ENCODE measurements around the gene PCNX2. TPM values are rescaled to one million over a fixed set of nuclear protein-coding genes. Genes with fewer than 3 reads are reported as not detected.

PCNX2 gene
- total RNA-seq, 1 donor from 2014 or later = 29.5 TPM

- H3K27me3 Mint-ChIP-seq = no peaks in the 10 kb centered on the region
- DNase-seq = no peak
- no peak overlapping the region for H3K27ac Mint-ChIP-seq
- no peaks in the 10 kb centered on the region for H3K9me3 Mint-ChIP-seq
- H3K36me3 Mint-ChIP-seq (ENCODE audit: low read depth) = peaks cover 32% of the 10 kb centered on the region
- peaks cover 23% of the 10 kb centered on the region for H3K4me1 Mint-ChIP-seq
- H3K4me3 Mint-ChIP-seq = no peak overlapping the region
- intact Hi-C loops (cut with micrococcal nuclease) = no loop called here
Measured at GRCh38 chr1:232980986-232981560, 314.5 kb downstream of the PCNX2 start.

GRCh38 chr1:232980355-232980978 is 315.1 kb downstream of the PCNX2 start:
- H3K9me3 Mint-ChIP-seq = no peaks in the 10 kb centered on the region
- H3K4me1 Mint-ChIP-seq = peaks cover 23% of the 10 kb centered on the region
- no peaks in the 10 kb centered on the region for H3K27me3 Mint-ChIP-seq
- no peak overlapping the region for H3K4me3 Mint-ChIP-seq
- H3K36me3 Mint-ChIP-seq (ENCODE audit: low read depth) = peaks cover 36% of the 10 kb centered on the region
- no peak for DNase-seq
- intact Hi-C loops (cut with micrococcal nuclease) = no loop called here
- H3K27ac Mint-ChIP-seq = no peak overlapping the region

DNA sequence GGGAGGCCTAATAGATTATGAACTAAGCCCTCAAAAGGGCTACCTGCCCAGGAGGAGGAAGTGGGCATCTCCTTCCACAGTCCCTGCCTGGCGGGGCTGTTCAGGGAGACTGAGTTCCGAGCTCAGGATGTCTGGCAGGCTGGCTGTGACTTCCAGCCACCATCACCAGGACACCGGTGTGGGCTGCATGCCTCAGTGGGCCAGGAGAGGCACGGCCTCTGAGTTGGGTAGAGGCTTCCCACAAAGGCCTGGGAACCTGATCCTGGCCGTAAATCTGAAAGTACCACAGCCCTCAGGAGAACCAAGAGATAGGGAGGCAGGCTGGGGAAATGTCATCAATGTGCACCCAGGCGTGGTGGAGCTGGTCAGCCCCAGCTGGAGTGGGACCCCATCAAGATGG is 316.0 kb downstream of the PCNX2 start:
- no peak for DNase-seq
- Mint-ChIP-seq H3K36me3 (ENCODE audit: low read depth) (peaks cover 42% of the 10 kb centered on the region), H3K27ac (no peak overlapping the region)

DNA sequence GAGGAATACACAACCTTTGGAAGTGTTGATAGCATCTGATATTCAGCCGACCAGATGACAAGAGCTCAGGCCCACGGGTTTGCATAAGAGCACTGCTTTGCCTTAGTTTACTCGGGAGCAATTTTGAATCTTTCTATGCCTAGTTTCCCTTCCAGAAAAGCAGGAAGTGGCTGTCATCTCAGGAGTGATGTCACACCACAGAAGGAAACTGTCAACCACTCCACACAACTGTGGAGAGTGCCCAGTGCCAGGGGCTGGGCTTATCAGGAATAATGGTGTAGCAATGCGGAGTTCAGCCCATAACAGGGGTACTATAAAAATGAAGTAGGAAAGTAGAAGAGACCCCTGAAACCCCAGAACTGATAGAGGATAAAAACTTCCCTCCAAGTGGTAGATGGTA is 316.7 kb downstream of the PCNX2 start:
- Mint-ChIP-seq H3K9me3 (peaks cover 9% of the 10 kb centered on the region), H3K4me1 (peaks cover 25% of the 10 kb centered on the region), H3K27ac (no peak overlapping the region), H3K4me3 (no peak overlapping the region), H3K36me3 (ENCODE audit: low read depth) (peaks cover 49% of the 10 kb centered on the region), H3K27me3 (no peaks in the 10 kb centered on the region)
- DNase-seq = no peak
- intact Hi-C loops (cut with micrococcal nuclease) = no loop called here

More for the DNA sequence above, 316.0 kb downstream of the PCNX2 start:
- peaks cover 25% of the 10 kb centered on the region for H3K4me1 Mint-ChIP-seq
- H3K4me3 Mint-ChIP-seq = no peak overlapping the region
- H3K9me3 Mint-ChIP-seq = peaks cover 2% of the 10 kb centered on the region
- intact Hi-C loops (cut with micrococcal nuclease) = no loop called here
- no peaks in the 10 kb centered on the region for H3K27me3 Mint-ChIP-seq

DNA sequence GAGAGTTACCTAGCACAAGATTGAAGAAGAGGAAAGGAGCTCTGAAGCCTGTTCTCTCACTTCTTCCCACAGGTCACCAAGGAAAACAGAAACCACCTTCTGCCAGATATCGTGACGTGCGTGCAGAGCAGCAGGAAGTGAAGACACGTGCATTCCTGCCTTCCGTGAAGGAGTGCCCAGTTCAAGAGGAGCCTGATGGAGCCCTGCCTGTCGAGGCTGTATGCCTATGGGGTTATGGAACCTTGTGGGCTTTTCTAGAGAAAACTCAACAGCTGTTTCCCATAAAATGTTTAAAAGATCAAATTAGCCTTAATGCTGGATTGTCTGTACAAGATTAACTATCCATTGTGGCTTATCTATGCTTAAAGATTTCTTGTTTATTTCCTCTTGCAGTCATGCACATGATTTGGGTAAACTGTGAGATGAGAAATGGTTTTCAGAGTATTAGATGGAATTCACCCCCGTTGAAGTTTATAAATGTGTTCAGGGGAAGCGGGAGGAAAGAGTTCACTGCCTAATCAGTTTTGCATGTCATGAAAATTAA is 317.4 kb downstream of the PCNX2 start:
- peak; percentile 75 for DNase-seq
- no peaks in the 10 kb centered on the region for H3K27me3 Mint-ChIP-seq
- H3K27ac Mint-ChIP-seq = peak overlapping the region; percentile 64
- H3K36me3 Mint-ChIP-seq (ENCODE audit: low read depth) = peaks cover 53% of the 10 kb centered on the region
- peaks cover 16% of the 10 kb centered on the region for H3K9me3 Mint-ChIP-seq
- peaks cover 25% of the 10 kb centered on the region for H3K4me1 Mint-ChIP-seq
- intact Hi-C loops (cut with micrococcal nuclease) = no loop called here
- H3K4me3 Mint-ChIP-seq = peak overlapping the region; percentile 42

GRCh38 chr1:232974971-232975370 is 320.6 kb downstream of the PCNX2 start:
- peaks cover 28% of the 10 kb centered on the region for H3K9me3 Mint-ChIP-seq
- no peak for DNase-seq
- intact Hi-C loops (cut with micrococcal nuclease) = no loop called here
- H3K27me3 Mint-ChIP-seq = no peaks in the 10 kb centered on the region
- peaks cover 25% of the 10 kb centered on the region for H3K4me1 Mint-ChIP-seq
- peaks cover 69% of the 10 kb centered on the region for H3K36me3 Mint-ChIP-seq (ENCODE audit: low read depth)
- H3K27ac Mint-ChIP-seq = no peak overlapping the region
- H3K4me3 Mint-ChIP-seq = no peak overlapping the region

GRCh38 chr1:232973652-232974611 is 321.6 kb downstream of the PCNX2 start:
- intact Hi-C loops (cut with micrococcal nuclease) = no loop called here
- H3K36me3 Mint-ChIP-seq (ENCODE audit: low read depth) = peaks cover 72% of the 10 kb centered on the region

GRCh38 chr1:232970508-232970907 is 325.0 kb downstream of the PCNX2 start:
- H3K9me3 Mint-ChIP-seq = peaks cover 28% of the 10 kb centered on the region
- DNase-seq = no peak
- no peak overlapping the region for H3K27ac Mint-ChIP-seq

More at GRCh38 chr1:232973652-232974611, 321.6 kb downstream of the PCNX2 start:
- H3K4me3 Mint-ChIP-seq = no peak overlapping the region
- no peaks in the 10 kb centered on the region for H3K27me3 Mint-ChIP-seq
- H3K9me3 Mint-ChIP-seq = peaks cover 28% of the 10 kb centered on the region
- DNase-seq = no peak
- H3K27ac Mint-ChIP-seq = no peak overlapping the region
- peaks cover 22% of the 10 kb centered on the region for H3K4me1 Mint-ChIP-seq

GRCh38 chr1:232969799-232970198 is 325.7 kb downstream of the PCNX2 start:
- Mint-ChIP-seq H3K36me3 (ENCODE audit: low read depth) (peaks cover 64% of the 10 kb centered on the region), H3K4me3 (no peak overlapping the region), H3K9me3 (peaks cover 28% of the 10 kb centered on the region), H3K27ac (no peak overlapping the region), H3K27me3 (no peaks in the 10 kb centered on the region), H3K4me1 (peaks cover 14% of the 10 kb centered on the region)
- intact Hi-C loops (cut with micrococcal nuclease) = no loop called here
- no peak for DNase-seq

More at GRCh38 chr1:232970508-232970907, 325.0 kb downstream of the PCNX2 start:
- intact Hi-C loops (cut with micrococcal nuclease) = no loop called here
- H3K4me1 Mint-ChIP-seq = peaks cover 11% of the 10 kb centered on the region
- H3K4me3 Mint-ChIP-seq = no peak overlapping the region
- peaks cover 61% of the 10 kb centered on the region for H3K36me3 Mint-ChIP-seq (ENCODE audit: low read depth)
- H3K27me3 Mint-ChIP-seq = no peaks in the 10 kb centered on the region

- no peak overlapping the region for H3K4me3 Mint-ChIP-seq
- DNase-seq = no peak
- H3K27me3 Mint-ChIP-seq = no peaks in the 10 kb centered on the region
- peaks cover 56% of the 10 kb centered on the region for H3K36me3 Mint-ChIP-seq (ENCODE audit: low read depth)
- H3K4me1 Mint-ChIP-seq = peaks cover 14% of the 10 kb centered on the region
- H3K27ac Mint-ChIP-seq = peak overlapping the region; percentile 32
- intact Hi-C loops (cut with micrococcal nuclease) = no loop called here
- H3K9me3 Mint-ChIP-seq = peaks cover 20% of the 10 kb centered on the region
Measured at GRCh38 chr1:232968965-232969364, 326.6 kb downstream of the PCNX2 start.

- Mint-ChIP-seq H3K9me3 (peaks cover 15% of the 10 kb centered on the region), H3K4me3 (no peak overlapping the region), H3K4me1 (peaks cover 16% of the 10 kb centered on the region), H3K27ac (no peak overlapping the region), H3K27me3 (no peaks in the 10 kb centered on the region), H3K36me3 (ENCODE audit: low read depth) (peaks cover 53% of the 10 kb centered on the region)
- DNase-seq = no peak
- intact Hi-C loops (cut with micrococcal nuclease) = no loop called here
Measured at GRCh38 chr1:232968391-232968790, 327.1 kb downstream of the PCNX2 start.

DNA sequence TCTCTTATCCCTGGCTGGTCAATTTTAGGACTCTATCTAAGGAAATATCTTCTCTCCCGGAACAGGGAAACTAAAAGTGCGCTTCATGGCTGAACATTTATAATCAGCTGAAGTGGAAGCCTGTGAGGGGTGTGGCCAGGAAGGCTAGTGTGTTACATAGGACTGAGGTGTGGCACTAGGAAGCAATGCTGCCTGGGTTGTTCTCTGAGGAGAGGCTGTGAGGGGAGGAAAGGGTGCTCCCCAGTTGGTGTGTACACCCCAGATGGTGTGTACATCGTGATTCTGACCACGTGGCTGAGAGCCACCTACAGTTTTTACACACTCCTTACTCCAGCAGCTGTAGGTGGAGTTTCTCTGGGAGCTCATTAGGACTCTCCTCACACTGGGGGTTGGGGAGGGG is 328.9 kb downstream of the PCNX2 start:
- Mint-ChIP-seq H3K9me3 (peaks cover 3% of the 10 kb centered on the region), H3K27ac (no peak overlapping the region), H3K4me3 (no peak overlapping the region), H3K4me1 (peaks cover 18% of the 10 kb centered on the region), H3K27me3 (no peaks in the 10 kb centered on the region), H3K36me3 (ENCODE audit: low read depth) (peaks cover 40% of the 10 kb centered on the region)
- no peak for DNase-seq
- intact Hi-C loops (cut with micrococcal nuclease) = no loop called here

DNA sequence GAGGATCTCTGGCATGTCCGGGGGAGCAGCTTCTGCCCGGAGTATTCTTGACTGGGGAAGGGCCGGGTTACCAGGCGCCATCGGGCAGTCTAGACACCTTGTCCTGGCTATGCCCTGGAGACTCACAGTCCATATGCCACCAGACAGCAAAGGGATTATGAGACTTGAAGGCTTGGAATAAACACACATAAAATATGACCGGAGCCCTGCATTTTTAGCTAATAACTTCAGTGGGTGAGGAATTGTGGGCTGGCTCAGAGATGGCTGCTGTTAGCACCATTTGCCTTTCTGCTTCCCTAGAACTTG is 329.7 kb downstream of the PCNX2 start:
- Mint-ChIP-seq H3K27me3 (no peaks in the 10 kb centered on the region), H3K4me1 (peaks cover 18% of the 10 kb centered on the region), H3K27ac (no peak overlapping the region), H3K36me3 (ENCODE audit: low read depth) (peaks cover 37% of the 10 kb centered on the region), H3K4me3 (no peak overlapping the region), H3K9me3 (no peaks in the 10 kb centered on the region)
- DNase-seq = no peak
- intact Hi-C loops (cut with micrococcal nuclease) = no loop called here

Data from activated CD4-positive, alpha-beta T cell treated with anti-CD3 and anti-CD28 coated beads, Interleukin-2, amount 10 ng/mL, durations not matched to agents 24 days and 14 days (primary cell).